ENCODE measurements around the gene MTARC2. TPM values are rescaled to one million over a fixed set of nuclear protein-coding genes. Genes with fewer than 3 reads are reported as not detected.
A peak's percentile ranks its signal among the peaks of the same experiment; 100 is the strongest.
"Not testable (repeated sequence)": the region's sequence is repeated elsewhere in the genome, so short reads cannot be mapped to it uniquely, and the experiment has no call there.

The MTARC2 gene
- total RNA-seq, 2 experiments from 2014 or later, result not detected

GRCh38 chr1:220715986-220716385 lies 32.1 kb upstream of the MTARC2 start:
- H3K4me1 Mint-ChIP-seq, H3K27ac Mint-ChIP-seq, H3K27me3 Mint-ChIP-seq, H3K4me3 Mint-ChIP-seq, H3K9me3 Mint-ChIP-seq, DNase-seq, H3K36me3 Mint-ChIP-seq: not testable (repeated sequence)

GRCh38 chr1:220717800-220718640 lies 30.1 kb upstream of the MTARC2 start:
- Mint-ChIP-seq H3K9me3 (peaks cover 6% of the 10 kb centered on the region), H3K36me3 (no peaks in the 10 kb centered on the region), H3K4me3 (no peak overlapping the region), H3K4me1 (no peaks in the 10 kb centered on the region), H3K27ac (no peak overlapping the region), H3K27me3 (peaks cover 7% of the 10 kb centered on the region)
- no peak for DNase-seq

- not testable (repeated sequence) for DNase-seq, H3K27ac Mint-ChIP-seq, H3K4me3 Mint-ChIP-seq, H3K36me3 Mint-ChIP-seq, H3K4me1 Mint-ChIP-seq, H3K9me3 Mint-ChIP-seq
- H3K27me3 Mint-ChIP-seq, result peaks cover 13% of the 10 kb centered on the region
Observed at GRCh38 chr1:220721266-220721665, 26.9 kb upstream of the MTARC2 start.

GRCh38 chr1:220726634-220727033 lies 21.5 kb upstream of the MTARC2 start:
- Mint-ChIP-seq H3K4me3 (no peak overlapping the region), H3K9me3 (peaks cover 1% of the 10 kb centered on the region), H3K4me1 (no peaks in the 10 kb centered on the region), H3K27me3 (peaks cover 7% of the 10 kb centered on the region), H3K27ac (no peak overlapping the region), H3K36me3 (no peaks in the 10 kb centered on the region)
- no peak for DNase-seq

GRCh38 chr1:220727519-220727918 lies 20.6 kb upstream of the MTARC2 start:
- no peak overlapping the region for H3K27ac Mint-ChIP-seq
- H3K4me1 Mint-ChIP-seq, result peaks cover 2% of the 10 kb centered on the region
- no peak overlapping the region for H3K4me3 Mint-ChIP-seq
- peaks cover 7% of the 10 kb centered on the region for H3K27me3 Mint-ChIP-seq
- peaks cover 4% of the 10 kb centered on the region for H3K9me3 Mint-ChIP-seq
- no peak for DNase-seq
- H3K36me3 Mint-ChIP-seq, result no peaks in the 10 kb centered on the region

GRCh38 chr1:220730486-220730885 lies 17.6 kb upstream of the MTARC2 start:
- H3K36me3 Mint-ChIP-seq, result no peaks in the 10 kb centered on the region
- H3K9me3 Mint-ChIP-seq, result peaks cover 4% of the 10 kb centered on the region
- DNase-seq, result no peak
- H3K4me1 Mint-ChIP-seq, result peaks cover 7% of the 10 kb centered on the region
- no peak overlapping the region for H3K4me3 Mint-ChIP-seq
- H3K27me3 Mint-ChIP-seq, result peaks cover 7% of the 10 kb centered on the region
- H3K27ac Mint-ChIP-seq, result no peak overlapping the region

GRCh38 chr1:220732137-220732536 lies 16.0 kb upstream of the MTARC2 start:
- Mint-ChIP-seq H3K4me1 (peaks cover 7% of the 10 kb centered on the region), H3K4me3 (no peak overlapping the region), H3K27ac (no peak overlapping the region), H3K27me3 (no peaks in the 10 kb centered on the region), H3K36me3 (no peaks in the 10 kb centered on the region), H3K9me3 (peaks cover 4% of the 10 kb centered on the region)
- DNase-seq, result no peak

- H3K27me3 Mint-ChIP-seq, result no peaks in the 10 kb centered on the region
- H3K4me1 Mint-ChIP-seq, result peaks cover 7% of the 10 kb centered on the region
- no peak overlapping the region for H3K27ac Mint-ChIP-seq
- DNase-seq, result no peak
- H3K36me3 Mint-ChIP-seq, result no peaks in the 10 kb centered on the region
- peaks cover 4% of the 10 kb centered on the region for H3K9me3 Mint-ChIP-seq
- no peak overlapping the region for H3K4me3 Mint-ChIP-seq
Observed at GRCh38 chr1:220732621-220733020, 15.5 kb upstream of the MTARC2 start.

- Mint-ChIP-seq H3K27ac (peak overlapping the region; percentile 14), H3K4me3 (peak overlapping the region; percentile 8), H3K9me3 (peaks cover 4% of the 10 kb centered on the region), H3K4me1 (peaks cover 7% of the 10 kb centered on the region), H3K27me3 (no peaks in the 10 kb centered on the region), H3K36me3 (no peaks in the 10 kb centered on the region)
- peak; percentile 78 for DNase-seq
Observed at GRCh38 chr1:220733086-220733601, 15.0 kb upstream of the MTARC2 start.

- H3K27ac Mint-ChIP-seq, result no peak overlapping the region
- H3K4me3 Mint-ChIP-seq, result no peak overlapping the region
Observed at GRCh38 chr1:220734571-220735326, 13.4 kb upstream of the MTARC2 start.

GRCh38 chr1:220736283-220736682 lies 11.8 kb upstream of the MTARC2 start:
- not testable (repeated sequence) for H3K27me3 Mint-ChIP-seq, H3K4me3 Mint-ChIP-seq, H3K4me1 Mint-ChIP-seq, H3K27ac Mint-ChIP-seq, DNase-seq, H3K9me3 Mint-ChIP-seq, H3K36me3 Mint-ChIP-seq

More at GRCh38 chr1:220734571-220735326, 13.4 kb upstream of the MTARC2 start:
- Mint-ChIP-seq H3K27me3 (no peaks in the 10 kb centered on the region), H3K9me3 (peaks cover 4% of the 10 kb centered on the region), H3K36me3 (no peaks in the 10 kb centered on the region), H3K4me1 (peaks cover 7% of the 10 kb centered on the region)
- no peak for DNase-seq

GRCh38 chr1:220741349-220741748 lies 6.8 kb upstream of the MTARC2 start:
- H3K4me3 Mint-ChIP-seq, result no peak overlapping the region
- no peaks in the 10 kb centered on the region for H3K36me3 Mint-ChIP-seq
- no peak for DNase-seq
- no peak overlapping the region for H3K27ac Mint-ChIP-seq
- H3K4me1 Mint-ChIP-seq, result no peaks in the 10 kb centered on the region
- no peaks in the 10 kb centered on the region for H3K9me3 Mint-ChIP-seq
- peaks cover 22% of the 10 kb centered on the region for H3K27me3 Mint-ChIP-seq

- H3K27ac Mint-ChIP-seq, result no peak overlapping the region
- H3K4me1 Mint-ChIP-seq, result no peaks in the 10 kb centered on the region
- no peaks in the 10 kb centered on the region for H3K9me3 Mint-ChIP-seq
- H3K36me3 Mint-ChIP-seq, result no peaks in the 10 kb centered on the region
- peaks cover 27% of the 10 kb centered on the region for H3K27me3 Mint-ChIP-seq
- H3K4me3 Mint-ChIP-seq, result no peak overlapping the region
- DNase-seq, result no peak
Observed at GRCh38 chr1:220741825-220742224, 6.3 kb upstream of the MTARC2 start.

GRCh38 chr1:220742520-220742919 lies 5.6 kb upstream of the MTARC2 start:
- H3K27me3 Mint-ChIP-seq, result peaks cover 34% of the 10 kb centered on the region
- H3K36me3 Mint-ChIP-seq, result no peaks in the 10 kb centered on the region
- DNase-seq, result no peak
- H3K9me3 Mint-ChIP-seq, result no peaks in the 10 kb centered on the region
- no peaks in the 10 kb centered on the region for H3K4me1 Mint-ChIP-seq
- H3K4me3 Mint-ChIP-seq, result no peak overlapping the region
- no peak overlapping the region for H3K27ac Mint-ChIP-seq

GRCh38 chr1:220746851-220747250 lies 1.3 kb upstream of the MTARC2 start:
- Mint-ChIP-seq H3K27me3 (peaks cover 56% of the 10 kb centered on the region), H3K9me3 (no peaks in the 10 kb centered on the region), H3K36me3 (no peaks in the 10 kb centered on the region), H3K27ac (no peak overlapping the region), H3K4me3 (no peak overlapping the region), H3K4me1 (peaks cover 5% of the 10 kb centered on the region)
- no peak for DNase-seq
